HG02798 (cell line): Measurements from ENCODE around the gene CAMK1D.

Experiments used
- ATAC-seq: cut with Tn5 transposase; IDR thresholded peaks from one replicate; pipeline ENCODE4 v1.9.1; 2021; ENCODE audit warnings: mild to moderate bottlenecking; ENCODE audit not compliant: unreplicated experiment, poor library complexity

The CAMK1D gene

DNA sequence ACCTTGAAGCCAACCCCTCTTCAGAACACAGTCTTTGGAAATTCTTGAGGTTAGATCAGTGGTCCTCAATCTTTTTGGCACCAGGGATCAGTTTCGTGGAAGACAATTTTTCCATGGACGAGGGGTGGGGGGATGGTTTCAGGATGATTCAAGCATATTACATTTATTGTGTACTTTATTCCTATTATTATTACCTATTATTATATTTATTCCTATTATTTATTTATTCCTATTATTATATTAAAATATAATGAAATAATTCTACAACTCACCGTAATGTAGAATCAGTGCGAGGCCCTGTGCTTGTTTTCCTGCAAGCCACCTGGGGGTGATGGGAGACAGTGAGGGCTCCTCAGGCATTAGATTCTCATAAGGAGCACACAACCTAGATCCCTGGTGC is 17.9 kb downstream of the CAMK1D start:
- no peak for ATAC-seq

DNA sequence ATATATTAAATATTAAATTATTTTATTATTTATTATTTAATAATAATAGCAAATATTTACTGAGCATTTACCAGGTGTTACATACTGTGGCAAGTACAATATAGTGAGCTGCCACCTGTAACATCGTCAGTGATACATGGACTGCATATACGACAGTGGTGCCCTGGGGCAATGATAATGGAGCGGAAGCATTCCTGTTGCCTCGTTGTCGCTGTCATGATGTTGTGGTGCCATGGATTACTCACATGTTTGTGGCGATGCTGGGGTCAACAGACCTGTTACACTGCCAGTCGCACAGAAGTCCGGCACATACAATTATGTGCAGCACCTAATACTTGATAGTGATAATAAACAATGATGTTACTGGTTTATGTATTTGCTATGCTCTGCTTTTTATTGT is 20.6 kb downstream of the CAMK1D start:
- no peak for ATAC-seq

- ATAC-seq = no peak
Measured at GRCh38 chr10:12372846-12373245, 23.5 kb downstream of the CAMK1D start.

GRCh38 chr10:12375076-12375504 is 25.7 kb downstream of the CAMK1D start:
- no peak for ATAC-seq

- ATAC-seq = no peak
Measured at GRCh38 chr10:12376211-12376610, 26.9 kb downstream of the CAMK1D start.

GRCh38 chr10:12377658-12378290 is 28.4 kb downstream of the CAMK1D start:
- no peak for ATAC-seq

DNA sequence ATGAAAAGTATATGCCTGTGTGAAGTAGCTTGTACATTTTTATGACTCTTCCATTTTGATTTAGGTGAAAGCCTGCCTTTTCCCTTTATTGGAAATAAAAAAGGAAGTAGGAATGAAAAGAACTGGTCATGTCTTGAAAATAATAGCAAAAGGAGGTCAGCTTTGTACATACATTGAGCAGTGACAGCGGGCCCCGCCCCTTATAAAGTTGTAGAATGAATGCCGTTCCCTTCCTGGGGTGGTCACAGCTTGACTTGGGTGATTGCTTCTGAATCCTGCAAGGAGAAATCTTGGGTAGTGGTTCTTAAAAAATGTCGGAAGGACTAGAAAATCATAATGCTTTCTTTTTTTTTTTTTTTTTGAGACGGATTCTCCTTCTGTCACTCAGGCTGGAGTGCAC is 31.7 kb downstream of the CAMK1D start:
- no peak for ATAC-seq

- ATAC-seq = no peak
Measured at GRCh38 chr10:12381536-12382156, 32.3 kb downstream of the CAMK1D start.

GRCh38 chr10:12382157-12382548 is 32.8 kb downstream of the CAMK1D start:
- no peak for ATAC-seq

- ATAC-seq = no peak
Measured at GRCh38 chr10:12382956-12383531, 33.7 kb downstream of the CAMK1D start.

GRCh38 chr10:12384906-12385305 is 35.6 kb downstream of the CAMK1D start:
- no peak for ATAC-seq

DNA sequence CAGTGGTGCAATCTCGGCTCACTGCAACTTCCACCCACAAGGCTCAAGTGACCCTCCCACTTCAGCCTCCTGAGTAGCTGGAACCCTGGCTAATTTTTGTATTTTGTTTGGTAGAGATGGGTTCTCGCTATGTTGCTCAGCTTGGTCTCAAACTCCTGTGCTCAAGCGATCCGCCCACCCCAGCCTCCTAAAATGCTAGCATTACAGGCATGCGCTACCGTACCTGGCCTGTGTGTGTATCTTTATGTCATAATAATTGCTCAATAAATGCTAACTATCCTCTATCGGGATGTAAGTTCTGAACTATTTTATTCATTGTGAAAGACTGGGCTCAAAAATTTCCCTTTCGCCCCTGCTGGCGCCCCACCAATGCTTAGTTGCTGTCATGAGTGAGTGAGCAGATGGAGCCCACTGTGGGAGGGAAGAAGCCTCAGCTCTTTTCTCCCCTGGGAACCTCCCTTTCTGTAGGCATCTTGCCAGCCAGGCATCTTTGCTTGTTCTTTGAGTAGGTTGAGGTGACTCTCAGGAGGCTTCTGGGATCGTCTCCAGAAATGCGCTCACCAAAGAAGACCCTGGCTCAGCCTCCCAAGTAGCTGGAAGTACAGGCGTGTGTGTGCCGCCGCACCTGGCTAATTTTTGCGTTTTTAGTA is 38.3 kb downstream of the CAMK1D start:
- no peak for ATAC-seq

GRCh38 chr10:12388671-12389070 is 39.3 kb downstream of the CAMK1D start:
- no peak for ATAC-seq

DNA sequence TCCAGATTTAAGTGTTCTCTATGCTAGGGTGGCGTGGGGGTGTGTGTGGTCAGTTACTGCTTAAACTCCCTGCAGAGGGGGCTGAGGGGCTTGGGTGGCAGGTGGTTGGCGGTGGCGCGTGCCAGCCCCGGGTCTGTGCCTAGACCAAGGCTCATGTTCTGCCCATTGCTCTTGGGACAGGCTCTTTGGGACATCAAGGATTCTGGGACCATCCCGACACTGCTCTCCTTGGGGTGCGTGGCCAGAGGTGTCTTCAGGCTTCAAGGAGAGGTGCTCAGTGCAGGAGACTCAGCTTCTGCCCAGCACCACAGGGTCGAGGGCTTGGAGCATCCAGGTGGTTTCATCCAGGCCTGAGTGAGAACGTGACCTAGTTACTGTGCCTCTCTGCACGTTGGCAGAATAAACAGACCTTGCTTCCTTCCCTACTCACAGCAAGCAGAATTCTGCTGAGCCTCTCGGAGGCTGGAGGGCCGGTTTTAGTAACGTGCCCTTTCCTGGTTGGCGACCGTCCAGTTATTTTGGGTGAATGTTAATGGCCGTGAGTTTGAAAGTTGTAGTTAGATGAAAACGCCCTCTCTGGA is 39.9 kb downstream of the CAMK1D start:
- ATAC-seq = no peak

- no peak for ATAC-seq
Measured at GRCh38 chr10:12390733-12391132, 41.4 kb downstream of the CAMK1D start.

DNA sequence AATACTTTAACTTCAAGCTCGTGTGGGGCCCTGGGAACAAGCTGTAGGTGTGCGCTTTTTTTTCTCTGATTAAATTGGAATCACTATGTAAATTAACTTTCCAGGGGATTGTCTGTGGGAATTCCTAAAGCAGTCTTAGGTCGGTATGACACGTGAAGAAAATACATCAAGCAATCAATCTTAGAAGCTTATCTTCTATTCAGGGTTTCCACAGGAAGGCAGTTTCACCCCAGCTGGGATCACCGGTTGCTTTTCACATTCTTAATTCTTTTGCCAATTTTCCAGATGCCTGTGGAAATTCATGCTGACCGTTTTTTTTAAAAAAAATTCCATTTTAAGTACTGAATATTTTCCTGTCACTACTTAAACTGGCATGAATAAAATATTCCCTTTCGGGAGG is 41.9 kb downstream of the CAMK1D start:
- no peak for ATAC-seq

- ATAC-seq = no peak
Measured at GRCh38 chr10:12393831-12394230, 44.5 kb downstream of the CAMK1D start.

GRCh38 chr10:12394241-12395033 is 45.1 kb downstream of the CAMK1D start:
- no peak for ATAC-seq

DNA sequence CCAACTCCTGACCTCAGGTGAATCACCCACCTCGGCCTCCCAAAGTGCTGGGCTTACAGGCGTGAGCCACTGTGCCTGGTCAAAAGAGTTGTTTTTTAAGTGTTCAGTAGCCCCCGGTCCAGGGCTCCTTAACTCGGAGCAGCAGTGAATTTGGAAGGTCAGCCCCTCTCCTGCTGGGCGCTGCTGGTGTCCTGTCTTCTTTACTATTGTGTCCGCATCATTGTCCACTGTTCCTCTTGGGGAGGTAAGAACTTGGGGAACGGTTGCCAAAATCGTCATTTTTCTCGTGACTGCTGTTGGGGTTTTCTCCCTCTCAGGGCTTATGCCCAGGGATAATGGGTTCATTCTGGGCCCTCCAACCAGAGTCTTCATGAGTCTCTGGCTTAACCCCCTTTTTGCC is 46.7 kb downstream of the CAMK1D start:
- ATAC-seq = no peak

DNA sequence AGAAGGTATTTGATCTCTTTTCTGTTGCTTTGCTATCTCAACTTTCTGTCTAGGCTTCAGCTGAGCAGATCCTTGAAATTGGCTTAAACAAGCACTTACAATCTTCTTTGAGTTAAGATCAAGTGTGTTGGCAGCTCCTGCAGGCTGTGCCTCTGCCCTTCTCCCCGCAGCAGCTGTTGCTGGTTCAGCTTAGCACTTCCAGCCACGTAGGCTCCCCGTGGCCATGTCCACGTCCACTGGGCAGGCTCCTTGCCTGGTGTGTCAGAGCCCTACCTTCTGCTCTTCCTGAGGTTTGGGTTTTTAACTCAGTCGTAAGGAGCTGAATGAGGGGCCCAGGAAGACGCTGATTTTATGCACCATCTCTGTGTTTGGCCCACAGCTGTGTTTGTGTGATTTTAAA is 47.2 kb downstream of the CAMK1D start:
- no peak for ATAC-seq
